Mucosa of gallbladder (tissue), 1 donor: ENCODE measurements around the gene LRRFIP1. TPM values are rescaled to one million over a fixed set of nuclear protein-coding genes. Genes with fewer than 3 reads are reported as not detected.

Source experiments
- DNase-seq: peaks from one replicate; pipeline ENCODE4 v3.0.0-alpha.2; 2020; ENCODE audit warnings: low spot score
- total RNA-seq: library from RNA; stranded (reverse); gene quantifications from one replicate; pipeline ENCODE4 v1.2.1, GENCODE V29; 2021
- donor health status: DM: no; HTN: no; CAD: no.

LRRFIP1 gene
- total RNA-seq, 1 donor from 2014 or later: 104 TPM

DNA sequence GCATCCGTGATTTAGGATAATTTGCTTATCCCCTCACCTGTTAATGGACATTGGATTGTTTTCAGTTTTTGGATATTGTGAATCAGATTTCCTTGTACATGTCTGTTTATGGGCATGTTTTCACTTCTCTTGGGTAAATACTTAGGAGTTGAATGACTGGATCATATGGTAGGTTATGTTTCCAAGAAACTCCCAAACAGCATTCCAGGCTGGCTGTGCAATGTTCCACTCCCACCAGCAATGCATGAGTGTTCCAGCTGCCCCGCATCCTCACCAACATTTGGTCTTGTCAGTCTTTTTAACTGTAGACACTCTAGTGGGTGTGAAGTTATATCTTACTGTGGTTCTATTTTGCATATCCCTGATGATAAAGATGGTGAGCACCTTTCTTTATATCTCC, 8.9 kb upstream of the LRRFIP1 start:
- DNase-seq: no peak

DNA sequence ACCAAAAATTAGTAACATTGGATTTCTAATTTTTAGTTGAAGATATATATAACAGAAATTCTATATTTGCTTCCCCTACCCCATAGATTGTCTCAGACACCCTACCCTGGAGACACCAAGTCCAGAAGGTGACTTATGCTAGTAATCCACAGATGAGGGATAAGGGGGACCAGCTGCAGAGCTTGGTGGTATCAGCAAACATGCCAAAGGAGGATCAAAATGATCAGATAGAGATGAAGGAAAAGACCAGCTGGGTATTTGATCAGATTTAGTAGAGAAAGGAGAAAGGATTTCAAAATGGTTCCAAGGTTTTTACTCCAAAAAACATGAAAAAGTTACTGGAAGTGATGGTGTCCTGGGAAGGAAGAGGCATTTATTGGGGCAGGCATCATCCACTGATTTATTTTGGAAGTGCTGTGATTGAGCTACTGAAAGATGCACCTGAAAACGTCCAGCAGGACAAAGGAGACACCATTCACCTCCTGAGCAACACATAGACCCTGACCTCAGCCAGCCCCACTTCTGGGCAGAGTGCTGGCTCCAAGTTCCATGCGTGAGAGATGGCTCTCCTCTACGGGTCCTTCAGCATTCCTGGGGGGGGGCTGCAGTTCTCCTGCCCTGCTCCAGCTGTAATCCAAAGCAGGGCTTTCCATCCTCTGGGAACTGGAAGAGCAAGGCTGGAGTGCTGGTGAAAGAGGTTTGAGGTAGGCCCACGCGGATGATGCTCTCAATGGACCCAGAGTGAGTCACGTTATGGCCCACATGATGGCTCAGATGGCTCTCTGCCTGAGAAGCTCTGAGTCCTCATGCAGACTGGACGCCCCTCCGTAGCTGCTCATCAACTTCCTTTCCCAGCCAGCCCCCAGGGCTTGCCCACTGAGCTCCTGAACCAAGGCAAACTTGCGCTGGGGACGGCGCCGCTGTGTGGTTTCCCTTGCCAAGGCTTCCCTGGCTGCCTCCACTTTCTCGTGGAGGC, 3.7 kb upstream of the LRRFIP1 start:
- DNase-seq: no peak

DNA sequence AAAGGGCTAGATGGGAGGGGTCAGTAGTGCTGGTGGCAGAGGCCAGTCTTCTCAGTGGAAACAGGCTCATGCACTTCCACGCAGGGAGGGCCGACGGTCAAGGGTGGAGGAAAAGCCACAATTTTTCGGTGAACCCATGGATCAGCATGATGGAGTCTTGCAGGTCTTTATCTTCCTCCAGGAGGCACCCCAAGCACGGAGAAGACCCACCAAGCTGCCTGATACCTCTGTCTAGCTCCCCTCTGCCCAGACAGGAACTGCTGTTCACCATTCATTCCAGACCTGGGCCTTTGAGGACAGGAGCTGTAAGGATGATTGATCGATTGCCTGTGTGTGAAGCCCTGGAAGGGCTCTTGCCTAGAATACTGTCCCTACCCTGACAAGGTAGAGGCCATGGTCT, 2.8 kb upstream of the LRRFIP1 start:
- no peak for DNase-seq

DNA sequence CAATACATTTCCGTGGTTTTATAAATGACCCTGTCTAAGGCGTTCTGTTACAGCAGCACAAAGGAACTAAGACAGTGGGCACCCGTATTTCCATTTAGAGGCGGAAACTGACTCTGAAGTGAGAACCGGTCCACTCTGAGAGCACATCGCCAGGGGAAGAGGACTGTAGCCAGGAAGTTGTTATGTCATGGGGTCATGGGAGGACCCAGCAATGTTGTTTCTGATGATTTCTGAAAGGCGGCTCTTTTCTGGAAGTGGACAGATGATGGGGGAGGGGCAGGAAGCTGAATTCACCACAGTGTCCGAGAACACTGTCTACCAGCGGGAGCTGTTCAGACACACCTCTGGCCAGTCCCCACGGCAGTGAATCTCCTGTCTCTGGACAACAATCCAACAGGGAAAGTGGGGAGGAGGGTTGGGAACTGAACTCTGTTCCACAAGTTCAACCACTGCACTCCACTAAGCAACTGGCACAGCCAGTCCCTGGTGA, 2.1 kb upstream of the LRRFIP1 start:
- DNase-seq: no peak

DNA sequence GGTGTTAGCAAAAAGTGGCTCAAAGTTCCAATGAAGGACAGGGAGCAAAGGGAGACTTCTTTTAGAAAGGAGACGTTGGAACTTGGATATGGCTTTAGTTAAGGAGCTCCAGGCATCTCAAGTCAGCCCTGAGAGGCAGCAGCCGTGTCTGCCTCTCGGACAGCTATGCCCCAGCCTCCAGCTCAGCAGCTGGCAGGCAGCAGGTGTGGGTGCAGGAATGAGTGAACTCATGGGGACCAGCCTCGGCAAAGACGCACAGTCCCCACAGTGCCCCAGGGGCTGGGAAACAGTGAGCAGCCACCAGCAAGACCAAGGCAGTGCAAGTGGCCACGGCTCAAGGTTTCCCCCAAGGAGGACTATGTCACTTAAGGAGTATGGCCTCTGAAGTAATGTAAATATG, 1.6 kb upstream of the LRRFIP1 start:
- no peak for DNase-seq

DNA sequence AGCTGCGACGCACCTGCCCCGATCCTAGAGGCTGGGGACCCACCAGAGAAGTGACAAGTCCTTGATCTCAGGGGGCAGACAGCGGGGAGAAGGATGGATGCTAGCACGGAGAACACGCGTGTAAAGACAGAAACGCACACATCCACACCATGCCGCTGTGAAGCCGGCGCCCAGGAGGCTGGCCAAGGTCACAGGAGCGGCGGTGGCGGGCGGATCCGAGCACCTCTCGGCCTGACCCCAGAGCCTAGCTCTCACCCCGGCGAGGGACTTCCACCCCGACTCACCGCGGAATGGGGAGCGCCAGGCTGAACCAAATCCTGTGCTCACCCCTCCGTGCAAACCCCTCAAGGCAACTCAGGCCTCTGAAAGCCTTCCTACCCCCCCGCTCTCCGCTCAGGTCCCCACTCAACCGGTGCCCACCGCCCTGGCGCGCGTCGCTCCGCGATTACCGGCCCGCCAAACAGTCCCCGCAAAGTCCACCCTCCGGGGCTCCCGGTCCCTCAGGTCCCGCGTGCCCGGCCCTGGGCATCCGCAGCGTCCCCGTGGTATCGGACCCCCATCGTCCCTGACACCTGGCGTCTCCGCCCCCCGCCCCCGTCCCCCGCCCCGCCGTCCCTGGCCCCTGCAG, 460 bp upstream of the LRRFIP1 start:
- DNase-seq: no peak

DNA sequence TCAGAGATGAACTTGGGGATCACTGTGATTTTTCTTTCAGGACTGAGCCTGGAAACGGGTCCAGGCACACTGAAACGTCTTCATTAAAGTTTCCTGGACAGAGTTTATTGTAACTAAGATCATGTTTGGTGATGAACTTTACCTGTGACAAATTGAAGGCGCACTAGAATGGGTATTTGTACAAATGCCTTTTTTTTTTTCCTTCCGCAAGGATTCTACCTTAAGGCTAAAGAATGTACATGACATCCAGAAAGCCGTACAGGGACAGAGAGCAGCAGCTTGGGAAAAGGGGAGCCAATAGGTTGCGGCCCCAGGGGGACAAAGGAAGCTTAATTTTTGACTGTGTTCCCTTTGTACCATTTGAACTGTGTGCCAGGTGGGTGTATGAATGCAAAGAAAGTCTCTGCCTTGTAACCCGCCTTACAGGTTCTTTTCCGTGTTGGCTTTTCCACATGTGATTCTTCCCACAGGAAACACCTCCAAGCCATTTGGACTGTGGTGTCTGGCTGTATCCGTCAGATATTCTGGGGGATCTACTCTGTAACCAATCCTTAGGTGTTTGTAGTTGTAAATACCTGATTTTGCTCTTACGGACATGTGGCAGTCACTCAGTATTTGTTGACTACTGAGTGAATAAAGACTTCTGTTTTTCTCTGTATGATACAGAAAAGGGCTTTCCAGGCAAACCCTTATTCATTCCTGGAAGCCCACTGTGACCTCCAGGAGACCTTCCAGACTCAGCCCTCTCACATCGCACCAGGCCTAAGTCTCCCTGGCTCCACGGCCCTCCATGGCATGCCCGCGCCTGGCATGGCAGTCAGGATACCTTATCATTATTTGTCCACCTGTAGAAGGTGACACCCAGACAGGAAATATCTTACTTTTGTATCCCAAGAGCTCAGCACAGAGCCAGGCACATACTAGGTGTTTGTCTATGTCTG, 1.1 kb downstream of the LRRFIP1 start:
- DNase-seq: no peak

DNA sequence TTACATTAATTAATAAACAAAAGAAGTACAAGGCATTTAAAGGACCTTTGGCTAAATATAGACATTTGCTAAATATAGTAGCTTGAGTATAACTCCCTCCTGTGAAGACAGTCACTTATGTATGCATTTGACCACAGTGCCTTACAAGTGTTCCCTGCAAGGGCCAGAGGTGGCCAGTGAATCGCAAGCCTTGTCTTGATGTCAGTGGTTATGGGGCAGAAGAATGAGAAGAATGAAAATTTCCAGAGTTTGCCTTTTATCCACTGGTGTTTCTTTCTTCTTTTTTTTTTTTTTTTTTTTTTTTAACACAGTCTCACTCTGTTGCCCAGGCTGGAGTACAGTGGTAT, 1.8 kb downstream of the LRRFIP1 start:
- DNase-seq: no peak

DNA sequence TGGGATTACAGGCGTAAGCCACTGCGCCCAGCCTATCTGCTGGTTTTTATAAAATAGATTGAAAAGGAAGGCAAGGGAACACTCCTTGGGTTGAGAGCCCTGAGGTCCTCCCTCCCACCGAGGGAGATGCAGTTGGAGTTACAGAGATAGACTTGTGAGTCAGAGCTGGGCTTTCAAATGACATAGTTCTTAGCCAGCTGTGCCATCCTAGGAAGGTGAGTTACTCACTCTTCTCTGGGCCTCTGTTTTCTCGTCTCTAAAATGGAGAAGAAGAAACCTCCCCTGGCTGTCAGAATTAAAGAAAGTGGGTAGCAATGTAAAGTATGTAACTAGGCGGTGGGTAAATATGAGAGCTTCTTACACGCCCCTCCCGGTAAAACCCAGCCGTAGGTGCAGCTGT, 2.4 kb downstream of the LRRFIP1 start:
- no peak for DNase-seq

DNA sequence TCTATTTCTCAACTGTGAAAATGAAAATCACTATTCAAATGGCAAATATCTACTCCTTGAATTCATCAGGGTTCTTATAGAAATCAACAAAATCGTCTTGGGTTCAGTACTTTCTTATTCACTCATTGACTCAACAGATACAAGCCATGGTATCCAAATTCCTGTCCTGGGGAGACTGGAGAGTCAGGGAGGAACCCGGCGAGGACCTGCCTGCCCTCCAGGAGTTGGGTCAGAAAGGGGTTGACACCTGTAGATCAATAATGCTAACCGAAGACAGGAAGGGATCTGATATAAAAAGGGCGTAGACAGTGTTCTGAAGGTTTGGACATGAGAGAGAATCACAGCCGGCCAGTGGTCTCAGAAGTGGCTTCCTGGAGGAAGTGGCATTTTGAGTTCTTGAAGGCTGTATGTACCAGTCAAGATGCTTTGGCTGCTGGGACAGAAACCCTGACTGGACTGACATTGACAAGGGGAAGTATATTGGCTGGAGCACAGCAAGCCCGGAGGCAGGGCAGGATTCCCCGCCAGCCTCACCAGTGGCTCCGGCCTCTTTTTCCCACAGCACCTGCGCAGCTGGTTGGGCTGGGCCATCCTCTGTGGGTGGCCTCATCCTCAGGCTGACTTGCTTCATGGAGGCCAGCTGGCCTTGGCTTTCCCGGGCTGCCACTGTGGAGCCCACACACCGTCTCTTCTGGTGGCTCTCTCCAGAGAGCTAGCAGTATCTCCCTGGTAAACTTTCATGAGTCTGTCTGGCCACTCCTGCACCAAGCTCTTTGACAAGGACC, 3.0 kb downstream of the LRRFIP1 start:
- no peak for DNase-seq

DNA sequence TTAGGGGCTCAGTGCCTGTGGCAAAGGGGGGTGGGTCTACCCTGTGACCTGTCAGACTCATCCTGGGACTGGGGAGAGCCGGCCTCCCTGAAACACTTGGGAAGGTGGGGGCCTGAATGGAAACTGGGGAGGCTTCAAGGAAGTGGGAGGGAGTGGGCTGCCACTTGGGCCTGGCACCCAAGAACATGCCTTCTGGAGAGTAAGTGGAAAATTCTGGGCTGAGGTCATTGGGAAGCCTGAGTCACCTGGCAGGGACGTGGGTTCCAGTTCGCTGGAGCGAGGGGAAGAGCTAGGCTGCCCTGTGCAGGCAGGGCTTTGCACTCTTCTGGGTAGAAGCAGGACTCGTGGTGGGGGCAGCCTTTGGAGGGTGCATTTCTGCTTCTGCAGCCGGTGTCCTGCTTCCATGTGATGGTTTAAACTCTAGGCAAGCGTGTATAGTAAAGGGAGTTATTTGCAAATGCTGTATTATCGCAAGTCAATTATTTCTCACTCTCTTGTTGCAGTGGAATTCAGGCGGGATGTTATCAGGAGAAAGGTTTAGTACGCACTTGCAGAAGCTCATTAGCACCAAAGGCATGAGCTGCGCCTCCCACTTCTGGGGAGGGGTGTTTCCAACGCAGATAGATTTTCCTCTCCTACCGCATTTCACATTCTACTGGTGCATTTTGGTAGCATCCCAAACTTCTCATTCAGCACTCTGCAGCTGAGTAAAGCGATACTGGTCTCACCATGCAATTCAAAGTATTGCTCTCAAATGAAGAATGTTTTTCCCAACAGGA, 3.8 kb downstream of the LRRFIP1 start:
- DNase-seq: no peak

DNA sequence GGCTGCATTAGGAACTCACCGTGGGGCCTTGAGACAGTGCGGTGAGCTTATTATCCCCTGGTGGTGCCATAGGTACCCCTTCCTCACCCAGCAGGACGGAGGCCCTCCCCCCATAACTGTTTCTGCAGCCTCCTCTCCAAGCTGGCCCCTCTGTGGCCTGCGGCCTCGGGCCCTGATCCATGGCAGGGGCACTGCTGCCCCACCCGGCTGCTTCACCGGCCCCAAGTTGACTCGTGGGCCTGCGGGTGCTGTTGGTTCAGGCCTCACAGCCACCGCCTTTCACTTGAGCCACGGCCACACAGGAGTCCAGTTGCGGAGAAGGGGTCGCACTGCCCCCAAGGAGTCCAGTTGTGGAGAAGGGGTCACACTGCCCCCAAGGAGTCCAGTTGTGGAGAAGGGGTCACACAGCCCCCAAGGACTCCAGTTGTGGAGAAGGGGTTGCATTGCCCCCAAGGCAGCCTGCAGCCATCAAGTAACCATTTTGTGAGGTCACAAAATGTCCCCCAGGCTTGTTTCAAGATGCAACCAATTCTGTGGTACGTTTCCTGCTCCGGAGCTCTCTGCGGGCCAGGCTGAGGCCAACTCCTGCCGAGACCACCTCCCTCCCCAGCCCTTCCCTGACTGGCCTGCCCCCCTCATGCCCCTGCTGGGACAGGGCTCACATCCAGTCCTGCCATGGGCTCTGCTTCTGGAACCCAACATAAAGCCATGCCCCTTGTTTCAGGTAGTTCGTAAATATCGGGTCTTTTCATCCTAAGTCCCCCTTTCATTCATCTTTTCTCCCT, 4.6 kb downstream of the LRRFIP1 start:
- no peak for DNase-seq

DNA sequence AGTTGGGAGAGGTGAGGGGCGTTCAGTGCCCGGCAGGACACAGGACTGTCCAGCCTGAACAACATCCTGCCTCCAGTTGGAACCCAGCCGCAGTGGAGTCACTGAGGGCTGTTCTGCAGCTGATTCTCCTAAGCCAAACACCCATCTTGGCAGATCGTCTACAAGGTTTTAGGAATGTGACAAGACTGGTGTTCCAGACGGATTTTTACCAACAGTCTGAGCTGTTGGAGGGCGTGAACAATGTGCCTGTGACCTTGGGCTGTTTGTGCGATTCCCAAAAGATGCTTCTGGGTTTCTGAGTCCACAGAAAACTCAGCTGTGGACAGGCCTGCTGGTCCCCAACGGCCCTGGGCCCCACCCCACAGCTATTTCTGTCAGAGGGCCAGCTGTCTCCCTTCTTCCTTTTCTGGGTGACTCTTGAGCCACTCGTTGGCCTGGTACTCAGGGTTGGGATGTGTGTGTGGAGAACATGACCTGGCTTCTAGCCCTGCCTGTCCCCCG, 5.7 kb downstream of the LRRFIP1 start:
- no peak for DNase-seq

DNA sequence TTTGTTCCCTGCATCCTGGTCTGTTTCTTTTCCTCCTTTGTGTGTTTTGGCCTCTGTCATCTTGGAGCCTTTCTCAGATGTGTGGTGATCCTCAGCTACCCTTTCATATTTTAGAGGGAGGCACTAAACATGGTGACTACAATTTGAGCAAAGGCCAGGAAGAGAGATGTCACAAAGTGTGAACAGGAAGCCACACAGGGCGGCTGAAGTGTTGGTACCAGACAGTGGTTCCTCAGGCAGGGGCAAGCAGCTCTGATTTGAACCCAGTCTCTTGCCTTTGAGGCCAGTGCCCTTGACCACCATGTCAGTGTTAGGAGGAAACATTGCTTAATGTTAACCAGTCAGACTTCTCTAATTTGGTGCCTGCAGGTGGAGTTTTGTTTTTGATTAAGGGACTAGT, 9.2 kb downstream of the LRRFIP1 start:
- DNase-seq: no peak

DNA sequence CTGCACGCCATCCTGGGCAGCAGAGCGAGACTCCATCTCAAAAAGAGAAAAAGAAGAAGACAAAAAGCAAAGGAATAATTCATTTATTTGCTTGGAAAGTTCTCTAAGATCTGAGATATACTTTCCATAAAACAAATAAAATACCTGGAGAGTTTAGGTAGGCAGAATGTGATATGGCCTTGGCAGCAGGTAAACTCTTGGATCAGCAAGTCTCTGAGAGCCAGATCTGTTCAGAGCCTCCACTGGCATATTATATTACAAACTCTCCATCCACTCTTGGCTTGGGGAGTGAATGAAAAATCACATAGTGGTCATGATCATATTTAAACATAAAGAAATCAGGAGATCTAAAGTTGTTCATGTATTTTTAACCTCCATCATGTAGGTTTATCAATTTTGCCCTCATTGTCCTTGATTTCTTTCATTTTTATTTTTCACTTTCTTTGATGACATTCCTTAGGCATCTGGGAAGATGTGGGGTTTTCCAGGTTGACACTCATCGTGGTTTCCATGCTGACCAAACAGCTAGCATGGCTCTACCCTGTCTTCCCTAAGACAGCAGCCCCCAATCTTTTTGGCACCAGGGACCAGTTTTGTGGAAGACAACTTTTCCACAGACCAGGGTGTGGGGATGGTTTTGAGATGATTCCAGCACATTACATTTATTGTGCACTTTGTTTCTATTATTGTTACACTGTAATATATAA, 10.2 kb downstream of the LRRFIP1 start:
- no peak for DNase-seq

DNA sequence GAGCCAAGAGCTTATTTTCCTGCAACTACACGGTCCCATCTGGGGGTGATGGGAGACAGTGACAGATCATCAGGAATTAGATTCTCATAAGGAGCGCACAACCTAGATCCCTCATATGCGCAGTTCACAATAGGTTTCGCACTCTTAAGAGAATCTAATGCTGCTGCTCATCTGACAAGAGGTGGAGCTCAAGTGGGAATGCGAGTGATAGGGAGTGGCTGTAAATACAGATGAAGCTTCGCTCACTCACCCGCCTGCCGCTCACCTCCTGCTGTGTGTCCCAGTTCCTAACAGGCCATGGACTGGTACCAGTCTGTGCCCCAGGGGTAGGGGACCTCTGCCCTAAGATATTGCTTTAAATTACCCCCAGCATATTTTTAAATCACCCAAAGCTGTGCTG, 10.8 kb downstream of the LRRFIP1 start:
- DNase-seq: no peak

DNA sequence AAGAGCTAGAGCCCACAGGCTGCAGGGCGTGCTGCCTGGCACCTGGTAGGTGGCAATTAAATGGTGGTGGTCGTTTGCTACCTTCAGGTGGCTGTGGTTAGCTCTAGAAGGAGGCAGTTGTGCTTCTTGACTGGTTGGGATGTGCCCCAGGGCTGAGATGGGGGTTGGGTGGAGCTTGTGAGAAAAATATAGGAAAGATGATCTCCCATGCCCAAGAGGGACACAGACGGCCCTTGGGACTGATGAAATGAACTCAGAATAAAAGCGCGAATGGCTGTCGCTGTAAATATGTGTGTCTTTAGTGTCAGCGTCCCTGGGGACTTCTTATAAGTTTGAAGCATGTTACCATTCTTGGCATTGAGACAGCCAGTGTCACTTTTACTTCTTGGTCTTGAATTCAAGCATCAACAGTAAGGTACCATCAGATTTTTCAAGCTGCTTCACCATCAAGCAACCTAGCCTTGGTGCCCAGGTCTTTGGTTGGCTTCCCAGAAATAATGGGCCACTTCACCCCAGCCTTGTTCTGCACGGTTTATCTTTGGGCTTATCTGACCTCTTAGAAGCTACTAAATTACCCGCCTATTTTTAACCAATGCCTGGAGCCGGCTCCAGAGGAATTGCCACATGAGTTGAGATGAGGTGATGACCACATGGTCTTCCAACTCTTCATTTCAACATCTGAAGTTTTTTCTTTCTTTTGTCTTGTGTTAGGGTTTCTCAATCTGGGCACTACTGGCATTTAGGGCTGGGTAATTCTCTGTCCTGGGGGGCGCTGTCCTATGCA, 11.9 kb downstream of the LRRFIP1 start:
- no peak for DNase-seq

DNA sequence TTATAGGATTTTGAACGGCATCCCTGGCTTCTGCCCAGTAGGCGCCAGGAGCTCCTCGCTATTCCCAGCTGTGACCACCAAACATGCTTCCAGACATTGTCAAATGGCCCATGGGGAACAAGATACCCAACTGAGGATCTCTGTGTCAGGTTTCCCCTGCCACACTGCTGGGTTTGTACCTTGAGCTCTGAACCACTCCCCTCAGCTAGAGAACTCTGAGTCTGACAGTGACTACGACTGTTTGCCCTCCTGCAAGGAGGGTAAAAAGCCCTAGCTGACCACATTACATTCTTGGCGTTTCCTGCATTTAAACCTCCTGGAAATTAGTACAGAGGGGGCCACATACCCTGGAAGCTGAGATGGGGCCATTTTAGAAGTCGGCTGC, 12.4 kb downstream of the LRRFIP1 start:
- DNase-seq: no peak
